Vagina (tissue), 2 donors: Measurements from ENCODE around the gene CFAP141. TPM values are rescaled to one million over a fixed set of nuclear protein-coding genes. Genes with fewer than 3 reads are reported as not detected.

Source experiments
- DNase-seq, 2 donors: peaks; one replicate each; pipeline ENCODE4 v3.0.0-alpha.2; 2017; ENCODE audit errors: extremely low spot score in 2 of 2
- H3K27ac ChIP-seq: fragments of 200-600 bp; sonication (generic); one replicate; pipeline ENCODE4 v1.5.1; 2019
- H3K27me3 ChIP-seq: fragments of 200-600 bp; sonication (generic); one replicate; pipeline ENCODE4 v1.5.1; 2019
- H3K36me3 ChIP-seq, 2 donors: fragments of 200-600 bp; sonication (generic); one replicate each; pipeline ENCODE4 v1.5.1; 2017 to 2019
- H3K4me1 ChIP-seq: fragments of 200-600 bp; sonication (generic); one replicate; pipeline ENCODE4 v1.5.1; 2019
- H3K4me3 ChIP-seq, 2 donors: fragments of 200-600 bp; sonication (generic); 1 replicate in 1 of 2; 2 replicates in 1 of 2; pipeline ENCODE4 v1.5.1; 2016 to 2019
- H3K9me3 ChIP-seq: fragments of 200-600 bp; sonication (generic); one replicate; pipeline ENCODE4 v1.5.1; 2019
- CTCF ChIP-seq, 3 experiments: fragments of 450-650 bp in 2 of 3; fragments of 200-600 bp in 1 of 3; sonication (generic) in 1 of 3; IDR thresholded peaks; one replicate each; pipeline ENCODE4 v1.5.1; 2017 to 2019; ENCODE audit warnings: antibody characterized with exemption in 3 of 3, mild to moderate bottlenecking in 2 of 3, moderate library complexity in 2 of 3
- POLR2A ChIP-seq, 2 donors: fragments of 450-650 bp; IDR thresholded peaks; one replicate each; pipeline ENCODE4 v1.6.1; 2017; ENCODE audit warnings: antibody characterized with exemption in 2 of 2, mild to moderate bottlenecking in 2 of 2, moderate library complexity in 2 of 2
- POLR2AphosphoS5 ChIP-seq, 2 donors: sonication (generic); formaldehyde crosslinking; IDR thresholded peaks; one replicate each; pipeline ENCODE4 v1.9.0; 2017; ENCODE audit warnings: antibody characterized with exemption in 2 of 2, mild to moderate bottlenecking in 2 of 2, low read depth in 1 of 2; ENCODE audit not compliant: insufficient read depth in 1 of 2
- intact Hi-C: fragments of 100-400 bp; cut with DNase I; formaldehyde crosslinking; loops from one replicate; pipeline ENCODE4 v1.15.1; 2023
- total RNA-seq: library from RNA; depleted of rRNA; stranded (reverse); fragments of >200 nt; gene quantifications from one replicate; pipeline ENCODE4 v1.2.3, GENCODE V29; 2016

The CFAP141 gene
- total RNA-seq, 1 donor from 2014 or later, result not detected

DNA sequence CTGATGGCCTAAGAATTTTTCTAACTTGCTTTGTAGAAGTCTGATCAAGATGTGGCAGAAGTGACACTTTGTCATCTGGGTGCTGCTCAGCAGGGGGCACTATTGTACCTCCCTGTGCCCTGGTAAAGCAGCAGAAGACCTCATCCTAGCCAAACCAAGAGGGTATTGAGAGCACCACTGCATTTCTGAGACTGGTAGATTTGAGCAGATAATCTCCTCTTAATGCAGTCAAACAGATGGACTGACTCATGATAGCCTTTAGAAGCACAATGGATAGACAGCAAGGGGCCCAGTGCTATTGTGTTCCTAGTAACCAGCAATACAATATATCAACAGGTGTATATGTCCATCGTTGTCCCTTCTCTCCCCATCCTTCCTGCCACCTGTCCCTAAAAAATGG lies 20.0 kb downstream of the CFAP141 start:
- DNase-seq, result no peak
- Histone ChIP-seq H3K27ac (no peak overlapping the region), H3K4me3 (no peak overlapping the region), H3K36me3 (no peaks in the 10 kb centered on the region), H3K27me3 (no peaks in the 10 kb centered on the region), H3K9me3 (no peaks in the 10 kb centered on the region), H3K4me1 (peaks cover 9% of the 10 kb centered on the region)
- TF ChIP-seq POLR2A (IDR thresholded peaks at IDR 0.05), result no peak
- no peak for TF ChIP-seq CTCF (IDR thresholded peaks at IDR 0.05)
- intact Hi-C loops, result no loop called here

DNA sequence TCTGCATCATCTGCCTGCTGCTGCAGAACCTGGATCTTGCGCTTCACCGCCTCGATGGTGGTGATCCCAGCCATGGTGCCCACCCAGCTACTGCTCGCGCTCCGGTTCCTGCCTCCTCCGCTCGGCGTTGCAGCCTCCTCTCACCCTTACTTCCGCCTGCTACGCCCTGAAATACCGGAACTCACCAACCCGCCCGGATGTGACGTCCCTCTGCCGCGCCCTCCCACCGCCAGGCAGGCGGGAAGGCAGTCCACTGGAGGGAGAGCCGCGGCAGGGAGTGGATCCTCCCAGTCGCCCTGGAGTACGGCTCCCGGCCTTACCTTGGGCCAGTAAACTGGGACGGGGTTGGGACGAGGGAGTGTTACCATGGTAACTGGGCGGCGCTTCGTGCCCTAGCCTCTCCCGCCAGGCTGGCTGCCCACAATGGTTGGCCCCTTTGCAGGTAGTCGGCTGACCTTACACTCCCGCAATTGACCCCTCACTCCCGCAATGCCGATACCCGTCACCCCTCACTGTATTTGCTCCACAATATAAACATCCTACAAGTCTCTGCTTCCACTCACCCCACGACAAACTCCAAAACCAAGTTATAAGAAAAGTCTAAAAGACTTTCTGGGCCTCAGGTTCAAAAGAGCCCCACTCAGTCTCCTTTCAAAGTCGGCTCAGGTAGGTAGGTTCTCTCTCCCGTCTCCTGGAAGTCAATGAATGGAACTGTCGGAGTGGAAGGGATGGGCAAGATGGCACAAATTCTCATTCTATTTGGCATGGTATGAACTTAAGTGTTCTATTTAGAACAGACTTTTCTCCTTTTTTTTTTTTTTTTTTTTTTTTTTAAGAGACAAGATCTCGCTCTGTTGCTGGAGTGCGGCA lies 22.9 kb downstream of the CFAP141 start:
- intact Hi-C loops, result loop anchor here (2.0 kb wide), 1 partner anchor 38 kb away; the partner anchor contains the start of gene UBAP2L
- peaks cover 38% of the 10 kb centered on the region for H3K4me1 ChIP-seq

GRCh38 chr1:154182344-154183045 lies 23.6 kb downstream of the CFAP141 start:
- H3K4me1 ChIP-seq, result peaks cover 46% of the 10 kb centered on the region
- intact Hi-C loops, result loop anchor here (2.0 kb wide), 1 partner anchor 38 kb away; the partner anchor contains the start of gene UBAP2L
- H3K27me3 ChIP-seq, result no peaks in the 10 kb centered on the region
- TF ChIP-seq POLR2AphosphoS5 (IDR thresholded peaks at IDR 0.05; ENCODE audit: insufficient read depth in 1 of 2, low read depth in 1 of 2), result no peak
- no peak for TF ChIP-seq CTCF (IDR thresholded peaks at IDR 0.05)
- no peak for TF ChIP-seq POLR2A (IDR thresholded peaks at IDR 0.05)
- H3K4me3 ChIP-seq, result peak overlapping the region; percentile 84 to 88
- H3K36me3 ChIP-seq, result no peaks in the 10 kb centered on the region
- DNase-seq, result no peak
- no peaks in the 10 kb centered on the region for H3K9me3 ChIP-seq
- peak overlapping the region; percentile 94 for H3K27ac ChIP-seq

More for the DNA sequence above, 22.9 kb downstream of the CFAP141 start:
- H3K27me3 ChIP-seq, result no peaks in the 10 kb centered on the region
- H3K27ac ChIP-seq, result peak overlapping the region; percentile 94
- TF ChIP-seq POLR2AphosphoS5 (IDR thresholded peaks at IDR 0.05; ENCODE audit: insufficient read depth in 1 of 2, low read depth in 1 of 2) (peak; percentile 97 to 100), CTCF (IDR thresholded peaks at IDR 0.05) (no peak), POLR2A (IDR thresholded peaks at IDR 0.05) (peak; percentile 91 to 97)
- no peaks in the 10 kb centered on the region for H3K9me3 ChIP-seq
- DNase-seq, result peak; percentile 95 to 97
- H3K36me3 ChIP-seq, result no peaks in the 10 kb centered on the region
- H3K4me3 ChIP-seq, result peak overlapping the region; percentile 84 to 88

- intact Hi-C loops, result loop anchor here (2.0 kb wide), 1 partner anchor 39 kb away; the partner anchor contains the start of gene UBAP2L
- Histone ChIP-seq H3K9me3 (no peaks in the 10 kb centered on the region), H3K36me3 (no peaks in the 10 kb centered on the region), H3K4me3 (peak overlapping the region; percentile 84 to 88), H3K4me1 (peaks cover 52% of the 10 kb centered on the region), H3K27ac (peak overlapping the region; percentile 94), H3K27me3 (no peaks in the 10 kb centered on the region)
- DNase-seq, result no peak
- no peak for TF ChIP-seq POLR2AphosphoS5 (IDR thresholded peaks at IDR 0.05; ENCODE audit: insufficient read depth in 1 of 2, low read depth in 1 of 2)
- no peak for TF ChIP-seq CTCF (IDR thresholded peaks at IDR 0.05)
- TF ChIP-seq POLR2A (IDR thresholded peaks at IDR 0.05), result no peak
Measured at GRCh38 chr1:154181944-154182343, 24.2 kb downstream of the CFAP141 start.
